Activated CD4-positive, alpha-beta T cell treated with anti-CD3 and anti-CD28 coated beads, Interleukin-2, amount 50 U/mL, for 16 hours (primary cell): Measurements from ENCODE around the gene USP32.
"Not testable (repeated sequence)": the region's sequence is repeated elsewhere in the genome, so short reads cannot be mapped to it uniquely, and the experiment has no call there.

ENCODE experiments used
- DNase-seq: peaks from one replicate; pipeline ENCODE4 v3.0.0-alpha.2; 2020

Gene USP32

DNA sequence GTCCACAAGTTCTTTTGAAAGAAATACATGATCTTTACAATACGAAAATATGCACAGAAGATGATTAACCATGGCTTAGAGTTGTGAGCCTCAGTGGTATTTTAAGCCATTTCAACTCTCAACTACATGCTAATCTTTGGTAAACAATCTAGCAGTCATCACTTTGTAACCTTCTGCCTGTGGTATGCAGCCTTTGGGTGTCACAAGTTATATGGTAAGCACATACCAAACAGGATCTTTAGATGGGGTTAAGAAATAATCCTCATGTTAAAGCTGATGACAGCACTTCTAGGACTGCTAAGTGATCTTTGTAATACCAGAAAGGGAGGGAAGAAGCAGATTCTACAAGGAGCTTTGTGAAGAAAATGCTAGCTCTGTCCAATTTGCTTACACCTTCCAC lies 167.9 kb downstream of the USP32 start:
- no peak for DNase-seq

DNA sequence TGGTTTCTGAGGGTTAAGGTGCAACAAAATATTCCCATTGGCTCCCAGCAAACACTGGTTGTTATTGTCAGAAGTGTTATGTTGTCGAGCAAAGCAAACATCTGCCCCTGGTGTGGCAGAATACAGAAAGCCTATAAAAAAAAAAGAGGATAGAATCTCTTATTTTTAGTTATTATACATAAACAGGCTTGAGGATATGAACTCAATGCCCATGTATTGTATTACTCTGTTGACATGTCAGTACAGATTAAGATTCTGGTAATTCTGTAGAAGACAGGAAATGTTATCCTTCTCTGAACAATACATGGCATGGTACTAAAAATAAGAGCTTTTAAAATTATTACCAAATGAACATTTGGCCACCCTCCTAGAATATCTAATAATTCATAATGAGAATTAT lies 168.5 kb downstream of the USP32 start:
- DNase-seq, result no peak

DNA sequence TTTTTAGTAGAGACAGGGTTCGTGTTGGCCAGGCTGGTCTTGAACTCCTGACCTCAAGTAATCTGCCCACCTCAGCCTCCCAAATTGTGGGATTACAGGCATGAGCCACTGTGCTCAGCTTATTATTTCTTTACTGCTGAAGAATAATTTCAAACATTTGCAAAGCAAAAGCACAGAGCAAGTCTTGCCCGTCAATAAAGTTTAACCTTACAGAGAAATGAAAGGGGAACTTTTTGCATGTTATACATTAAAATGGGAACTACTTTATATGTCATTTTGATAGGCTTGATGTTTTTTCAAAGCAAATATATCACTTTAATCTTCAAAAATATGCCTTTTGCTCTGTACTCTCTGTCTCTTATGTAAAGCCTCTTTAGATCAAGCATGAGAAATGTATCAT lies 173.2 kb downstream of the USP32 start:
- not testable (repeated sequence) for DNase-seq

DNA sequence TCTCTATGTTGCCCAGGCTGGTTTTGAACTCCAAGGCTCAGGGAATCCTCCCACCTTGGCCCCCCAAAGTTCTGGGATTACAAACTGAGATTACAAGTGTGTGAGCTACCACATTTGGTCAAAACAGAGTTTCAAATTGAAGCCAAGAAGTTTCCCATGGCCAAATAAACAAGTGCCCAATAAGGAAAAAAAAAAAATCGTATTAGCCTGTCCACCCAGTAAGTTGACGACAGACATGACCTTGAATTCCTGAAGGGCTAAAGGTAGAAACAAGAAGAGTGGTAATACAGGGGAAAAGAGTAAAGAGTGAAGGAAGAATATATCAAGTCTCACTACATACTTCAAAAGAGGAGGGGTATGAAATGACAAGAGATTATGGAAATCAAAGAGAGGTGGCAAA lies 176.0 kb downstream of the USP32 start:
- not testable (repeated sequence) for DNase-seq

DNA sequence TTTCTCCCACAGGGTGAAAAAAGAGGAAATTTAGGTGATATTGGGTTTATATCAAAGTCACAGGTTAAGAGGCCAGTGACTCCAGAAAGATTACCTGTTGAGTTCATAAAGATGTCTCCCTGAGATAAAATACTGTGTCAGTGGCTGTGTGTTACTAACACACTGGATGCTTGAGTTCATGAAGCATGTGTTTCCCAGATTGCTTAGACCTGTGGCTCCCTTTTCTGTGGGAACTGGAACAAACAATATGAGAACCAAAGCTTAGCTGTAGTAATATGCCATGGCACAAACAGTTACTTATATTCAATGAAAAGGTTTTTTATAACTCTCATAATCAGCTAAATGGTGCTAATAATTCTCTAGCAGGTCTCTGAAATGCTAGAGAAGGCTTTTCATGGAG lies 180.7 kb downstream of the USP32 start:
- not testable (repeated sequence) for DNase-seq

DNA sequence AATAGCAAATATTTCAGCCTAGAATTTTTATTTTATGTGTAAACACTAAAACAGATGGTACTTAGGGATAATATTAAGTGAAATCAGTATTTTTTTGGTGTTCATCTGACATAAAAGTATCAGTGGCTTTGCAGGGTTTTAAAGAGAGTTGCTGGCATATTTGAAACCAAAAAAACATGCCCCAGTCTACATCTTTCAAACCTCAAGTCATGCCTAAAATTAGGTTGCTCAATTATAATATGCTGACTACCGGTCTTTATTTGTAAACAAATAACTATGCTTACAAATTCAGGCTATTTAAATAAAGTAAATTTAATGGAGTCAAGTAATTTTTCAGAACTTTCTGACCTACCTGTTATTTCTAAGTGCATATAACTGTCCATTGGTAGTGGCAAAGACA lies 183.6 kb downstream of the USP32 start:
- not testable (repeated sequence) for DNase-seq

DNA sequence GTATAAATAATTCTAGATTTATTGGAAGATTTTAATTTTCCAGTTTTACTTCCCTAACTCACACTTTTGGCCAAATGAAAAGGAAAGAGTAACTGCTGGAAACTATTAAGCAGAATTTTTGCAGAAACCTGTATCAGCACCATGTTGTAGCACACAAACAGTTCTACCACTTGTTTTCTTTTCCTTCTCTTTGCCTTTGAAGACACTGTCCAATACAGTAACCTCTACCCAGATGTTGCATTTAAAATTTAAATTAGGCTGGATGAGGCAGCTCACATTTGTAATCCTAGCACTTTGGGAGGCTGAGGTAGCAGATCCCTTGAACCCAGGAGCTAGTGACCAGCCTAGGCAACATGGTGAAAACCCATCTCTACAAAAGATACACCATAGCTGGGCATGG lies 186.2 kb downstream of the USP32 start:
- not testable (repeated sequence) for DNase-seq

DNA sequence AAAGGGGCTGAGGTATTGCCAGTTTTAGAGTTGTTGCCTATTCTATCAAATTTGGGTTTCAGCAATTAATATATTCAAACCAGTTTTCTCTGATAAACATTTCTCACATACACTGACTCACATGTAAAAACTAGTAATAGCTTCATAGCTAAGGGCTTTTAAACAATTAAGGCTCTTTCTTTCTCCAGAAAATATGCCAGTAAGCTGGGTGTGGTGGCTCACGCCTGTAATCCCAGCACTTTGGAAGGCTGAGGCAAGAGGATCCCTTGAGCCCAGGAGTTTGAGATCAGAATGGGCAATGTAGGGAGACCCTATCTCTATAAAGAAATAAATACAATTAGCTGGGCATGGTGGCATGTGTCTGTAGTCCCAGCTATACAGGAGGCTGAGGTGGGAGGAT lies 193.3 kb downstream of the USP32 start:
- DNase-seq, result not testable (repeated sequence)

DNA sequence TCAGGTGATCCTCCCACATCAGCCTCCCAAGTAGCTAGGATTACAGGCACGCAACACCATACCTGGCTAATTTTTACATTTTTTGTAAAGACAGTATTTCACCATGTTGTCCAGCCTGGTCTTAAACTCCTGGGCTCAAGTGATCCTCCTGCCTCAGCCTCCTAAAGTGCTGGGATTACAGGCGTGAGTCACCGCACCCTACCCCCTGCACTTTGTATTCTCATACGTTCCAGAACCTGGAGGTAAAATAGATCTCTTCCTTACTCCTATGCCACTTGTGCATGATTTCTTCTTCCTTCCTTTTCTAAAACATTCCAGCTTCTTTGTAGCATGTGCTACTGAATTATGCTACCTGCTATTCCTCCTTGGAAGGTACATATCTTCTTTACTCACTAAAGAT lies 197.8 kb downstream of the USP32 start:
- DNase-seq, result not testable (repeated sequence)

DNA sequence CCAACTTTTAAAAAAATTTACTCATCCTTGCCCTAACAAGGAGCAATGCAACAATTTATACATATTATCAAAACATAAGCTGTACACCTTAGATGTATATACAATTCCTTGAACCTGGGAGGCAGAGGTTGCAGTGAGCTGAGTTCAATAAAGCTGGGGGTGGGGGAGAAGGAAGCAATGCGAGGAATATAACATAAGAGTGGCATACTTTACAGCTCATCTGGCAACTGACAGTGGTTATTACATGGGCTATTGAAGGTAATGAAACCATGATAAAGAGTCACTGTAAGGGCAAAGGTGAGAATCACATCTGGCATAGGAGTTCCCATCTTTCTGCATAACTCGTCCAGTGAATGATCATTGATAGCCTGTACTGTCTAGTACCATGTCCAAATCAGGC lies 198.5 kb downstream of the USP32 start:
- DNase-seq, result no peak

DNA sequence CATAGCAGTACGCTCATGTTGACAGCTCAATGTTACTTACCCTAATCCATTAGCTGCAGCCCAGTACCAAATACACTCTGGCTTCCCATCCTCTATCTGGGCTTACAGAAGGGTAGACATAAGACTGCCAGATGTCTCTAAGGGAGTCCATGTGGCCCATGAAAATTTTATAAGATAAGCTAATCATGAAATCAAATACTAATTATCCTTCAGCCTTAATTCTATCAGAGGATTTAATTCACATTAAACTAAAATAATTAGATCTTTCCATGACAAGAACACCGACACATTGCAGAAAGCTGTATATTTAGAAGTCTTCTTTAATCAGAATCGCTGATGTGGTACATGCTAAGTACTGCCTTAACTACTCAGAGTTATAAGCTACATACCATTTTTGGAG lies 198.9 kb downstream of the USP32 start:
- not testable (repeated sequence) for DNase-seq

DNA sequence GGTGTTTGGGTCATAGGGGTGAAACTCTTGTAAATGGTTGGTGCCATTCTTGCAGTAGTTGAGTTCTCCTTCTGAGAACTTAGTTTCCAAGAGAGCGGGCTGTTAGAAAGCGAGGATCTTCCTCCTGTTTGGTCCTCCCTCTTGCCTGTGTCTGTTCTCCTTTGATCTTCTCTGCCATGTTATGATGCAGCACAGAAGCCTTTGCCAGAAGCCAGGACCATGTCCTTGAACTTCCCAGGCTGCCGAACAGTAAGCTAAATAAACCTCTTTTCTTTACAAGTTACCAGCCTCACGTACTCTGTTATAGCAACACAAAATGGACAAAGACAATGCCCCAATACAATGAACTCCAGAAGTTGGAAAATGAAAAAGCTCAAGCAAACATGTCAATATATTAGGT lies 201.9 kb downstream of the USP32 start:
- DNase-seq, result not testable (repeated sequence)

DNA sequence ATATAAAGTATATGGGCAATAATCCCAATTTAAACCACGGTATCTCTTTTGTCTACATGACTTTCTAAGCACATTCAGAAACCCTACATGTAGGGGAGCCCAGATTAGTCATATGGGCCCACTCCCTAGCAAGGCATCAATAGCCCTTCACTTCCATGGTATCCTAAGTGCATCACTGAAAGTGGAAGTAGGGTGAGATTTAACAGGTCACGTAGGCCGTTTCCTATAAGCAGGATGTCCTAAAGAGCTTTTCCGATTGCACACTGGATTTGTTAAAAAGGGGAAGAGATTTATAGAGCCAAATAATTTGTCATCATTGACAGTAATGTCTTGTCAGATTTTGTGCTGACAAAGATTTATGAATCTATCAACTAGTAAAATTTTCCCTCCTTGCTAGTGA lies 203.2 kb downstream of the USP32 start:
- no peak for DNase-seq

DNA sequence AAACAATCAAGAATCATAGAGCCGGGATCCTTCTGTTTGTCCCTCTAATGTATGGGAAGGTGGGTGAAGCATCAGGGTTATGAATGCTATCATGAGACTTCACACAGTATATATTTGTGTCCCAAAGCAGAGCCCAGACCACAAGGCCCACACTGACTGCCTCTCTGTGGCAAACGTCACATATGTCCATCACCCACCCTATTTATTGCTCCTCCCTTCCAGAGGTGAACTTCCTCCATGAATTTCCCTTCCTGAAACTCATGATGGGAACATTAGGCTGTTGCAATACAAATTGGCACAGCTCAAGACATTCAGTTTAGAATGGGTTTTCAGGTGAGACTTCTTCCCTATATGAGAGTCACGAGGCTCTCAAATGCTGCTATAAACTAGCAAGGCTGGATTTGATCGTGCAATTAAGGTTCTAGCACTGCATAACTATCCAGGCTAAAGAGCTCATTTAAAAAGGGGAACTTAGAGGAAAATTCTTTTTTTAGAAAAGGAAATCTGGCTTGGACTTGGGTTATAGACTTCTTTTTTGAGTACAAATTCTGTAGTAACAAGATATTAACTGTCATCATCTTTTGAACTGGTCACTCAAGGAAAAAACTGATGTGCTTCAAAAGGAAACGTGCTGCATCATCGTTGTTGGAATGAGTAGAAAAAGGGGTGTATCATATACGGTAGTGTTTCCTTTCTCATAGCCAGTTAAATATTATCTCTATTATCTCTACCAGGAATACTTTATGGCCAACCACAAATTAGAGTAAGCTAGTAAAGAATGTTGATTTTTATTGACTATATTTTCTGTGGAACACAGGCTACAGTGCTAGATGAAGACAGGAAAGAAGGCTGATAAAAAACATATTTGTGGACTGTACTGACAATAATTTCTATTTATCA lies 204.8 kb downstream of the USP32 start:
- not testable (repeated sequence) for DNase-seq

DNA sequence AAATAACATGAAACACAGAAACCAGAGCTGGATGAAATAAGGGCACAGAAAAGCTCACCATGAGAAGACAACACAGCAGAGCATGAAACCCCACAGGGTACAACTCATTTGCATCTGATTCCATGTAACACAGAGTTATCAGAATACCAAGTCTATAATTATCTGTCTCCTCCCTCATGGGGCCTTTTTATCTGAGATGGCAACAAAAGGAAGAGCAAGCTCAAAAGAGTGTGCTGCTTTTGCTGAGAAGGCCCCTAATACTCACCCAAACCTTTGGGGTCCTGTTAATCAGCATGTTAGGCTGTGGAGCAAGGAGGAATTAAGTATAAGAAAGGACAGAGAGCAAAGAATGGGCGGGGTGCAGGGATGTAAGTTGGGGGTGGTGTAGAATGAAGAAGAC lies 205.6 kb downstream of the USP32 start:
- not testable (repeated sequence) for DNase-seq

DNA sequence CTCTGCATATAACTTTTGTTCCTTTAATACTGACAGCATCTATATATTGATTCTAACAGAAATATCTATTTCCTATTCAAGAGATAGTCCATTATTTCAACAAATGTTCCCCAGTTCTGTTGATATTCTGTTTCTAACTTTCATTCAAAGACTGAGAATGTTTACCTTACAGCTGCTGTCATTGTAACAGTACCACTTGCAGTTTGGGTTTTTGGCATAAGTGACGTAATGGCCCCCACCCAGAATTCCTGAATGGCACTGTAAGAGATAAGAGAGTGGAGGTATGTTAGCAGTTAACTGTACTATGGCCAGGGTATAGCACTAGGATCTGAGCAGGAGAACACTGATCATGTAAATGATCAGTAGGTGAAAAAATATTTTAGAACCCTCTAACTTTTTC lies 211.6 kb downstream of the USP32 start:
- DNase-seq, result not testable (repeated sequence)

DNA sequence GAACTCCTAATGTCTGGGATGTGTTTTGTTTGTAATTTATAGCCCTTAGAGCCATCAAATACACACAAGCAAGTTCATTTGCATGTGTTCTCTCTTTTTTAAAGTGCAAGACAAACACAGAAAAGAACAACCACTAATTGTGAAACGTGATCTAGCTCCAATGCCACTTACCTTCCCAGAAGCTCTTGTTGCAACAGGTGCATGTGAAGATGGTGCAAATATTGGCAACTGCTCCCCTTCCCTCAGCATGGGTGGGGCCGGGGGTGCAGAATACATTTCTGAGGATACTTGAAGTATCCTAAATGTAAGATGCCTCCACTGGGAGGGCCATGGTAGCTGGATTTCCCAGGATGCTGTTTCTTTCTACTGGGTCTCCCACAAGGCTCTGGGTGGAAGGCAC lies 213.8 kb downstream of the USP32 start:
- DNase-seq, result not testable (repeated sequence)

DNA sequence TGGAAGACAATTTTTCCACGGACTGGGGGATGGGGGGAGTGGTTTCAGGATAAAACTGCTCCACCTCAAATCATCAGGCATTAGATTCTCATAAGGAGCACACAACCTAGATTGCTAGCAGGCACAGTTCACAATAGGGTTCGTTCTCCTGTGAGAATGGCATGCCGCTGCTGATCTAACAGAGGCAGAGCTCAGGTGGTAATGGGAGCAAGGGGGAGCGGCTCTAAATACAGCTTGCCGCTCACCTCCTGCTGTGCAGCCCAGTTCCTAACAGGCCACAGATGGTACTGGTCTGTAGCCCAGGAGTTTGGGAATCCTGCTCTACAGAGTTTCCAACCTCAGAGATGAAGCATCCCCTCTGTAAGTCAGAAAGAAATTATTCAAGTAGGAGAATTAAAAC lies 215.2 kb downstream of the USP32 start:
- DNase-seq, result not testable (repeated sequence)

DNA sequence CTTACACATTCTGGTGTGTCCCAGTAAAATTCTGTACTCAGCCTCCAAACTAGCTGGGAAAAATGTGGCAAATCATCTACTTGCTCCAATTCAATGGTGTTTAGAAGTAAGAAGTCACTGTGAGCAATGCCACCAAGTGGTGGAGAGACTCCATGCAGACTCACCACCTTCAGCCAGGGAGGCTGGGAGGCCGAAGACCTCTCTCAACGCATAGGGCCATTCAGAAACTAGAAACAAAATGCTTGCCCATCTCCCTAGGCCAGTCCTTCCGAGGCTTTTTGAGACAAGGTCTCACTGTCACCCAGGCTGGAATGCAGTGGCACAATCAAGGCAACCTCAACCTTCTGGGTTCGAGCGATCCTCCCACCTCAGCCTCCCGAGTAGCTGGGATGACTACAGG lies 217.2 kb downstream of the USP32 start:
- DNase-seq, result not testable (repeated sequence)

DNA sequence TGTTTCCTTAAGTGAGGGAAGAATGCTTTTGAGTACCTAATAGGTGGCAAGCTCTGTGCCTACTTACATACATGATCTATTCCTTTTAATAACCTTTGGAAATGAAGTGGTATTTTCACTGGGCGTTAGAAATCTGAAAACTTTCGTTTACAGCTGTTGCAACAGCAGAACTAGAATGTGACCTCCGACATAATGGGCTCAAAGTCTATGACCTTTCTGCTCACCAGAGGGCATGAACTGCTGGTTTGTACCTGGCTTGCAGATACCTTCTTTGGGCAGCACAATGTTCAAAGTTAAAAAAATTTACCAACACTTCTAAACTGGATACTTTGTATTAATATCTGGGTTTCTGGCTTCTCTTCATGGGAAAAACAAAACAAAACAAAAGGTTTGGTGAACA lies 217.9 kb downstream of the USP32 start:
- no peak for DNase-seq

DNA sequence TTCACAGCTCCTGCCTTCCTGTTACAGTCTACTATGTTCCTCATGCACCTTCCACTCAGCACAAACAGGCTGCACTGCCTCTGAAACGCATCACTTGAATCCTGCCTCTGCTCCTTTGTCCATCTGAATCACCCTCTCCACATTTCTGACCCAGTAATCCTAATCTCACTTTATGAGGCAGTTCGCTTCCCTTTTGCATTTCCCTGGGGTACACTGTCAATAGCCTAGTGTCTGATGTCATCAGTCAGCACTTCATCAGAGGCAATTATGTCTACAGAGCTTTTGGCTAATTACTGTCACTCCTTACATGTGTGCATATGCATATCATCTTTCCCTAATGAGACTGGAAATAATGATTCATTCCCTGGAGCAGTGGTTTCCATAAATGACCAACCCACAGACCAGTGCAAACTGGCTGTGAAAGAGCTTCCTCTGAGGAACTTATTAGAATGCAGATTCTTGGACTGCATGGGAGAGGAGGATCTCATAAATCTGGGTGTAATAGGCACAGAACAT lies 218.6 kb downstream of the USP32 start:
- peak; percentile 21 for DNase-seq

DNA sequence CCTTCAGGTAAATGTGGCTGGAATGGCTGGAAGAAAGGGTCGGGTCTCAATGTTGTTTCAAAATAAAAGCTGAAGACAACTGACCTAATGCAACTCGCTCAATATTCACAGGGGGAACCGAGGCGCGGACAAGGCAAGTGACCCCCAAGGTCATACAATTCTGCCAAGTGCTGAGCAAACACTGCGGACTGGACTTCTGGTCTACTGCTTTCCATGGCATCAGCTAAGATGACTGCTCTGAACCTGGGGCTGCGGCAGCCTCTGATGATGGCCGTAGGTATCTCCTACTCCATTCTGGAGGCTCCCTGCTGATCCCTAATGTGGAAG lies 220.2 kb downstream of the USP32 start:
- DNase-seq, result no peak

DNA sequence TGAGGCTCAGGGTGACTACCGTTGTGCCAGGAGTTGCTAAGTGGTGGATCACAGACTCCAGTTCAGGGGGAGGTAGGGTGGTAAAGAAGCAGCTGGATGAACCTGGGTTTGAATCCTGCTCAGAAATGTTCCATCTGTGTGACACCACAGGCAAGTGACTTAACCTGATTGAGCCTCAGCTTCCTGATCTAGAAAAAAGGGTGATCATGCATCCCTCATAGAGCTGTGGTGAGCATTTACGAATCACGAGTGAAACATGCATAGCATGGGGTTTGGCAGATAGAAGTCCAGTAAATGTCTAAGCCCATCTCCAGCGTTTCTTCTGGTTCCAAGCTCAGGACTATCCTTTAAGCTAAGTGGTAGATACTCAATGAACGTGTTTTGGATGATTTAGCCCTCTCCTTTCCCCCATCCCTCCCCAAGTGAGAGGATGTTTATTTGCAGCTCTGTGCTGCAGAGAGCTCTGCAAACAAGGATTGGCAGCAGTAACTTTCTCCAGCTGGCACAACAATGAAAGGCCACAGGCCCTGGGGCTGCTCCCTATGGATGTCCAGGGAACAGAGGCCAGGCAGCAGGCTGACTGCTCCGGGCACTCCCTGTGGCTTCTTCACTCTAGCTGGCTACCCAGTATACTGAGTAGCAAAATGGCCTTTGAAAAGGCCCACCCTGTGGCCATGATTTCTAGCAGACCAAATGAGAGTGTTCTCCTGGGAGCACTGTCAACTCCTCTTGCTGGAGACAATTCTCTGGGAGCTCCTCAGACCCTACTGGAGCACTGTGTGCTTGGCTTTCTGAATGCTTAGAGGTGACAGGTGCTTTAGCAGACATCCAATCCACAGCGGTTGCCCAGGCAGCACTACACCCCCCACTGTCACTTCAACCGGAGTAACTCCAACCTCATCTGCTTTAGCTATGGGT lies 220.8 kb downstream of the USP32 start:
- no peak for DNase-seq
